HepG2 (cell line): Measurements from ENCODE around the gene PSMB10. TPM values are rescaled to one million over a fixed set of nuclear protein-coding genes. Genes with fewer than 3 reads are reported as not detected.

Source experiments
- ATF7 ChIP-seq, 2 experiments: fragments of 450-650 bp in 1 of 2; sonication (generic) in 1 of 2; formaldehyde crosslinking in 1 of 2; IDR thresholded peaks; 2 replicates each; pipeline versions ENCODE4 v1.4.0 to v1.6.1; 2016 to 2020; ENCODE audit warnings: antibody characterized with exemption in 1 of 2, mild to moderate bottlenecking in 1 of 2, missing genetic modification reagents in 1 of 2
- CAMTA2 ChIP-seq: sonication (generic); formaldehyde crosslinking; IDR thresholded peaks from 2 replicates; pipeline ENCODE4 v1.4.0; 2020; ENCODE audit warnings: mild to moderate bottlenecking, missing genetic modification reagents, borderline replicate concordance
- ETV5 ChIP-seq: IDR thresholded peaks from 2 replicates; pipeline ENCODE4 v1.6.1; 2018; ENCODE audit warnings: missing biosample characterization, missing genetic modification reagents, inconsistent platforms, borderline replicate concordance
- IKZF4 ChIP-seq: sonication (generic); formaldehyde crosslinking; IDR thresholded peaks from 2 replicates; pipeline ENCODE4 v1.5.1; 2020; ENCODE audit warnings: borderline replicate concordance, mild to moderate bottlenecking, low read depth, missing genetic modification reagents; ENCODE audit errors: not compliant biosample characterization
- IRF2 ChIP-seq: IDR thresholded peaks from 2 replicates; pipeline ENCODE4 v1.6.1; 2018; ENCODE audit warnings: missing genetic modification reagents, missing compliant biosample characterization
- KDM5B ChIP-seq: sonication (generic); formaldehyde crosslinking; IDR thresholded peaks from 2 replicates; pipeline ENCODE4 v1.4.0; 2020; ENCODE audit warnings: missing genetic modification reagents, mild to moderate bottlenecking, borderline replicate concordance
- MAF1 ChIP-seq: sonication (generic); formaldehyde crosslinking; IDR thresholded peaks from 2 replicates; pipeline ENCODE4 v1.5.0; 2020; ENCODE audit warnings: missing genetic modification reagents, borderline replicate concordance
- NCOR1 ChIP-seq: fragments of 200-600 bp; sonication (generic); IDR thresholded peaks from 2 replicates; pipeline ENCODE4 v1.7.0; 2017; ENCODE audit warnings: antibody characterized with exemption, low read length, borderline replicate concordance
- NFYB ChIP-seq: sonication (generic); formaldehyde crosslinking; IDR thresholded peaks from 2 replicates; pipeline ENCODE4 v1.4.0; 2020; ENCODE audit warnings: missing genetic modification reagents
- SNRNP70 ChIP-seq: fragments of 200-400 bp; formaldehyde crosslinking; IDR thresholded peaks from 2 replicates; pipeline ENCODE4 v1.6.1; 2017; ENCODE audit warnings: mild to moderate bottlenecking, low read depth, low read length, moderate library complexity
- SP140L ChIP-seq: sonication (generic); formaldehyde crosslinking; IDR thresholded peaks from 2 replicates; pipeline ENCODE4 v1.4.0; 2020; ENCODE audit warnings: missing genetic modification reagents, borderline replicate concordance
- ZNF296 ChIP-seq: sonication (generic); formaldehyde crosslinking; conservative IDR thresholded peaks from 2 replicates; pipeline ENCODE4 v1.5.0; 2020; ENCODE audit warnings: mild to moderate bottlenecking, missing genetic modification reagents
- ZNF530 ChIP-seq: sonication (generic); formaldehyde crosslinking; IDR thresholded peaks from 2 replicates; pipeline ENCODE4 v1.5.0; 2020; ENCODE audit warnings: low read depth, mild to moderate bottlenecking, missing genetic modification reagents
- ZNF546 ChIP-seq: sonication (generic); formaldehyde crosslinking; conservative IDR thresholded peaks from 2 replicates; pipeline ENCODE4 v1.8.1; 2023; ENCODE audit warnings: mild to moderate bottlenecking, missing genetic modification reagents
- ZNF660 ChIP-seq: sonication (generic); formaldehyde crosslinking; IDR thresholded peaks from 2 replicates; pipeline ENCODE4 v1.5.1; 2020; ENCODE audit warnings: mild to moderate bottlenecking, low read depth, missing genetic modification reagents, borderline replicate concordance
- ZNF768 ChIP-seq: sonication (generic); formaldehyde crosslinking; IDR thresholded peaks from 2 replicates; pipeline ENCODE4 v1.4.0; 2020; ENCODE audit warnings: missing genetic modification reagents
- ZNF775 ChIP-seq: sonication (generic); formaldehyde crosslinking; IDR thresholded peaks from 2 replicates; pipeline ENCODE4 v1.4.0; 2020; ENCODE audit warnings: missing genetic modification reagents, mild to moderate bottlenecking, moderate library complexity, borderline replicate concordance
- polyA plus RNA-seq, 8 experiments: library from polyadenylated mRNA; depleted of rRNA in 3 of 8; stranded (reverse) in 7 of 8; unstranded in 1 of 8; fragments of >200 nt; fragmentation: Illumina TruSeq in 4 of 8; extraction: Trizol in 4 of 8; gene quantifications; 2 replicates each; pipeline versions ENCODE4 v1.2.1 to v1.2.3, GENCODE V29; 2011 to 2016; ENCODE audit warnings: low read depth in 4 of 8, missing spikeins in 1 of 8, mixed read lengths in 1 of 8; ENCODE audit not compliant: insufficient read depth in 1 of 8
- total RNA-seq, 5 experiments: library from RNA; depleted of rRNA; stranded (reverse); fragments of >200 nt; fragmentation: Illumina TruSeq; extraction: Trizol; gene quantifications; 2 replicates each; pipeline ENCODE4 v1.2.3, GENCODE V29; 2016; ENCODE audit warnings: low read depth in 1 of 5
- TF ChIP-seq, protein P1 (sequence below): sonication (generic); formaldehyde crosslinking; IDR thresholded peaks from 2 replicates; pipeline ENCODE4 v1.4.0; 2020; ENCODE audit warnings: missing genetic modification reagents
- TF ChIP-seq, protein P2 (sequence below): sonication (generic); formaldehyde crosslinking; IDR thresholded peaks from 2 replicates; pipeline ENCODE4 v1.5.1; 2020; ENCODE audit warnings: missing genetic modification reagents, mild to moderate bottlenecking, borderline replicate concordance
- TF ChIP-seq, protein P3 (sequence below): sonication (generic); formaldehyde crosslinking; IDR thresholded peaks from 2 replicates; pipeline ENCODE4 v1.4.0; 2020; ENCODE audit warnings: missing genetic modification reagents

PSMB10 gene
- total and polyA plus RNA-seq, 2 of the 13 experiments (the other 11 are each of a cell fraction or from before 2014, with no cell fraction given), result 12.7 to 65.9 TPM

DNA sequence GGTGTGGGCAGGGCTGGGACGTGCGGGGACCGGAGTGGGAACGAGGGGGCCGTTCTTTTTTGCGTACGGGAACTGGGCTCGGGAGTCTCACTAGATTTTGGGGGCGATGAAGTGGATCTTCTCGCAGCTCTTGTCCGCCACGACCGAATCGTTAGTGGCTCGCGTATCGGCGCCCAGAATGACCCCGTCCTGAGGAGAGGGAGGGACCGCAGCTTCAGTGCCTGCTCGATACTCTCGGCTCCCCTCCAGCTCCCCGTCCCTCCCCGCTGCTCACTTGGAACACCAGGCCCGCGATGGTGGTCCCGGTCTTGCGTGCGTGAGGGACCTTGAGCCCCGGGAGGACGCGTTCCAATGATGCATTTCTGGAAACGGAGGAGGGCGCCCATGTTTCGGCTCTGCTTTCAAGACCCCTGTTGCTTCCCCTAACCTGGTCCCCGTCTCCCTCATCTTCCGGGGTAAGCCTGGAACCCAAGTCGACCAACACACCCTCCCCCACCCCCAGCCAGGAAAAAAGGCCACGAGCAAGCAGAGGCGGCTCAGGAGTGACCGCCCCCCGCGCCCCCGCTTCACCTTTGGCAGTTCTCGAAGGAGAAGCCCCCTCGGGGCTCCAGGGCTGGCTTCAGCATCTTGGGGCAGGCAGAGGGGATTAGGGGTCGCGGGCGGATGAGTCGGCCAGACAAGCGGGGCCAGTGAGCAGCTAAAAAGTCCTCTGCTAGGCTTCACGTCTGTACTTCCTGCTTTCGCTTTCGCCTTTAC is at the start of gene PSMB10 (continued):
- TF ChIP-seq, protein P1, sequence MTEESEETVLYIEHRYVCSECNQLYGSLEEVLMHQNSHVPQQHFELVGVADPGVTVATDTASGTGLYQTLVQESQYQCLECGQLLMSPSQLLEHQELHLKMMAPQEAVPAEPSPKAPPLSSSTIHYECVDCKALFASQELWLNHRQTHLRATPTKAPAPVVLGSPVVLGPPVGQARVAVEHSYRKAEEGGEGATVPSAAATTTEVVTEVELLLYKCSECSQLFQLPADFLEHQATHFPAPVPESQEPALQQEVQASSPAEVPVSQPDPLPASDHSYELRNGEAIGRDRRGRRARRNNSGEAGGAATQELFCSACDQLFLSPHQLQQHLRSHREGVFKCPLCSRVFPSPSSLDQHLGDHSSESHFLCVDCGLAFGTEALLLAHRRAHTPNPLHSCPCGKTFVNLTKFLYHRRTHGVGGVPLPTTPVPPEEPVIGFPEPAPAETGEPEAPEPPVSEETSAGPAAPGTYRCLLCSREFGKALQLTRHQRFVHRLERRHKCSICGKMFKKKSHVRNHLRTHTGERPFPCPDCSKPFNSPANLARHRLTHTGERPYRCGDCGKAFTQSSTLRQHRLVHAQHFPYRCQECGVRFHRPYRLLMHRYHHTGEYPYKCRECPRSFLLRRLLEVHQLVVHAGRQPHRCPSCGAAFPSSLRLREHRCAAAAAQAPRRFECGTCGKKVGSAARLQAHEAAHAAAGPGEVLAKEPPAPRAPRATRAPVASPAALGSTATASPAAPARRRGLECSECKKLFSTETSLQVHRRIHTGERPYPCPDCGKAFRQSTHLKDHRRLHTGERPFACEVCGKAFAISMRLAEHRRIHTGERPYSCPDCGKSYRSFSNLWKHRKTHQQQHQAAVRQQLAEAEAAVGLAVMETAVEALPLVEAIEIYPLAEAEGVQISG (CRISPR knock-in tag), result no peak
- TF ChIP-seq SP140L (CRISPR knock-in tag) (no peak), ETV5 (CRISPR knock-in tag) (no peak), ZNF296 (CRISPR knock-in tag) (no peak), ZNF768 (CRISPR knock-in tag) (no peak), NCOR1 (no peak), IRF2 (peak; percentile 57; the same call in 1 of the 2 replicates), ZNF660 (no peak), ZNF775 (CRISPR knock-in tag) (no peak), ZNF546 (CRISPR knock-in tag) (peak; percentile 24; the same call in 1 of the 2 replicates), MAF1 (CRISPR knock-in tag) (0 out of 2 replicates have a peak, but pooled peaks have one; percentile 64), ZNF530 (CRISPR knock-in tag) (peak; percentile 79; the same call in 1 of the 2 replicates), CAMTA2 (CRISPR knock-in tag) (peak; percentile 40; the same call in 1 of the 2 replicates), IKZF4 (no peak), KDM5B (CRISPR knock-in tag) (no peak), NFYB (CRISPR knock-in tag) (no peak), ATF7 (IDR thresholded peaks at IDR 0.05) (no peak), ATF7 (CRISPR knock-in tag; IDR thresholded peaks at IDR 0.05) (no peak), SNRNP70 (no peak)
- TF ChIP-seq, protein P2, sequence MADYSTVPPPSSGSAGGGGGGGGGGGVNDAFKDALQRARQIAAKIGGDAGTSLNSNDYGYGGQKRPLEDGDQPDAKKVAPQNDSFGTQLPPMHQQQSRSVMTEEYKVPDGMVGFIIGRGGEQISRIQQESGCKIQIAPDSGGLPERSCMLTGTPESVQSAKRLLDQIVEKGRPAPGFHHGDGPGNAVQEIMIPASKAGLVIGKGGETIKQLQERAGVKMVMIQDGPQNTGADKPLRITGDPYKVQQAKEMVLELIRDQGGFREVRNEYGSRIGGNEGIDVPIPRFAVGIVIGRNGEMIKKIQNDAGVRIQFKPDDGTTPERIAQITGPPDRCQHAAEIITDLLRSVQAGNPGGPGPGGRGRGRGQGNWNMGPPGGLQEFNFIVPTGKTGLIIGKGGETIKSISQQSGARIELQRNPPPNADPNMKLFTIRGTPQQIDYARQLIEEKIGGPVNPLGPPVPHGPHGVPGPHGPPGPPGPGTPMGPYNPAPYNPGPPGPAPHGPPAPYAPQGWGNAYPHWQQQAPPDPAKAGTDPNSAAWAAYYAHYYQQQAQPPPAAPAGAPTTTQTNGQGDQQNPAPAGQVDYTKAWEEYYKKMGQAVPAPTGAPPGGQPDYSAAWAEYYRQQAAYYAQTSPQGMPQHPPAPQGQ, result no peak
- TF ChIP-seq, protein P3, sequence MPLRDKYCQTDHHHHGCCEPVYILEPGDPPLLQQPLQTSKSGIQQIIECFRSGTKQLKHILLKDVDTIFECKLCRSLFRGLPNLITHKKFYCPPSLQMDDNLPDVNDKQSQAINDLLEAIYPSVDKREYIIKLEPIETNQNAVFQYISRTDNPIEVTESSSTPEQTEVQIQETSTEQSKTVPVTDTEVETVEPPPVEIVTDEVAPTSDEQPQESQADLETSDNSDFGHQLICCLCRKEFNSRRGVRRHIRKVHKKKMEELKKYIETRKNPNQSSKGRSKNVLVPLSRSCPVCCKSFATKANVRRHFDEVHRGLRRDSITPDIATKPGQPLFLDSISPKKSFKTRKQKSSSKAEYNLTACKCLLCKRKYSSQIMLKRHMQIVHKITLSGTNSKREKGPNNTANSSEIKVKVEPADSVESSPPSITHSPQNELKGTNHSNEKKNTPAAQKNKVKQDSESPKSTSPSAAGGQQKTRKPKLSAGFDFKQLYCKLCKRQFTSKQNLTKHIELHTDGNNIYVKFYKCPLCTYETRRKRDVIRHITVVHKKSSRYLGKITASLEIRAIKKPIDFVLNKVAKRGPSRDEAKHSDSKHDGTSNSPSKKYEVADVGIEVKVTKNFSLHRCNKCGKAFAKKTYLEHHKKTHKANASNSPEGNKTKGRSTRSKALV, result 0 out of 2 replicates have a peak, but pooled peaks have one; percentile 16
